Stimulated activated CD4-positive, alpha-beta T cell treated with anti-CD3 and anti-CD28 coated beads, Interleukin-12 subunit alpha, Interleukin-12 subunit beta, amount 100 ng/mL, for 4 hours (primary cell): ENCODE data around the gene RTL10.

Experiments
- DNase-seq: peaks from one replicate; pipeline ENCODE4 v3.0.0-alpha.2; 2020

RTL10 gene

DNA sequence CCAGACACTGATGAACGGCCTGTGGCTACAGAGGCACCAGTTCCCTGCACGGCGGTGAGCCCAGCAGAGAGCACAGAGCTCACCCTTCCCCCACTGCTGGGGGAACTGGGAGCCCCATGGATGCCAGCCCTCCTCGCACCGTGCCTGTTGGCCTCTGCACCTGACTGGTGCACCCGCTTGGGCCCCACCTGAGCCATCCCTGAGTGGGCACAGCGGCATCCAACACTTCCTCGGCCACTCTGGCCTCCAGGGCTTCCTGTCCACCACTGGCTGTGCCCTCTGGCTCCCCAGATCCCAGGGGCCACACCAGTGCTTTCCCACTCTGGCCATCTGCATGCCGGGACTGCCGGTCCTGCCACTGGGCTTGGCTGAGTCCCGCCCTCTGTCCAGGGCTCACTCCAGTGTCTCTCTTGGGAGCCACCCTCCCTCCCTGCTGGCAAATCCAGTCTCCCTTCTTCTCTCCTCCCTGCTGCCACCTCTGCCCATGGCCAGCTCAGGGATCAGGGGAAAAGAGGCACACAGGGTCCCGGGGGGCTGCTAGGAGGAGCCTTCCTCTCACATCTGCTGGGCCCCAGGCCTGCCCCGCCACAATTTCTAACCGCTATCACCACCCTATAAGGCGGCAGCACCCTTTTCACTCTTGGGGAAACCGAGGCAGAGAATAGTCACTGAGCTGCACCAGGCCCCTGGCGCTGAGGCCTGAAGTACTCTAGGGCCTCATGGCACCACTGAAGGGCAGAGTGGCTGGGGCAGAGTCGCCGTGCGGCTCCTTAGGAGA lies 33.0 kb downstream of the RTL10 start:
- no peak for DNase-seq

DNA sequence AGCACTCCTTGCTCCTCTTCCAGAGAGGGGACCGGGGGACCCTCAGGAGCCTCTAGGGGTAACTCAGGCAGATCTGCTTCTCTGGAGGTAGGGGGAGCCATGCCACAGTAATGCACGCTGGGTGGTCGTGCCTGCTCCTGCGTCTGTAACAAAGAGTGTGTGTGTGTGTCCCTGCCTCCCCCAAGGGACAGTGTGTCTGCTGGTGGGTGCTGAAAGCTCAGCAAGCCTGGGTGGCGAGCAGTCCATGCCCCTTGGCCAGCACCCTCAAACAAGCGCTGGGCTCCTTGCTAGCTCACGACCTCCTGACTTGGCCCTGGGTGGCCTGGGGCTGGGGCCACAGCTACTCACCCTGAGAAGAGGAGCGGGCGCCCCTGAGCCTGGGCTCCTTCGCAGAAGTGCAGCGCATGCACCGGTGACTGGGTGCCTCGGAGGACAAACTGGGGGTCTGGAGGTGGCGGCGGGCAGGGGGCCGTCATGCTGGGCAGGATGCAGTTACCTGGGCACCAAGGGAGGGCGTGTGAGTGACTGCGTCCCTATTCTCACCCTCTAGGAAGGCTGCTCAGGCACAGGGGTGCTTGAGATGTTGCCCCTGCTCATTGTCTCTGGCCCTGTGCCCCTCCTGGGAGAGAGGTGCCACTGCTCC lies 33.7 kb downstream of the RTL10 start:
- DNase-seq, result no peak

- no peak for DNase-seq
Observed at GRCh38 chr22:19819911-19820879, 34.5 kb downstream of the RTL10 start.

DNA sequence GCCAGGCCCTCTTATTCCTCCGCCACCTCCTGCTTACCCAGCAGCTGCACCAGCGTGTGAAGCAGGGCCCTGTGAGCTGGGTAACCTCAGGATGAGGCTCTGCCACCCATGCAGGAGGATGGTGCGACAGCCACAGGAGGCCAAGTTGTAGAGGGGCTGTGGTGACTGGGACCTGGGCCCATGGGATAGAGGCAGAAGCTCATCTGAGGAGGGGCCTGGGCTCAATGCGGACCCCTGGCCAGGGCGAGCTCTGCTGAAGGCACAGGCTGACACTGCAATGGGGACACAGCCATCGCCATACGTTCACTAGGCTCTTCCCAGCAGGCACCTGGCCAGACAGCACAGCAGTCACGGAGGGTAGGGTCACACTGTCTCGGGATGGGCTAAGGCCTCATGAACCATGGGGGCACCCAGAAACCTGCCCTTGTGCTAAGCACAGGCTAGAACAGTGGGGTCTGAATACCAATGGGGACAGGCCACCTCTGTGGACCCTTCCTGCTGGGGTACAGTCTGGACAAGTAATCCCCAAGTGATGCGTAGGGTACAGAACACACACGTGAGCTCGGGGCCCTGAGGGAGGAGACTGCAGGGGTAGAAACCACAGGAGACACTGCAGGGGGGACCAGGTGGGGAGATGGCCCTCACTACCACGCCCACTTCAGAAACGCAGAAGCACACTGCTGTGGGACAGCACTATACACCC lies 35.3 kb downstream of the RTL10 start:
- DNase-seq, result no peak

DNA sequence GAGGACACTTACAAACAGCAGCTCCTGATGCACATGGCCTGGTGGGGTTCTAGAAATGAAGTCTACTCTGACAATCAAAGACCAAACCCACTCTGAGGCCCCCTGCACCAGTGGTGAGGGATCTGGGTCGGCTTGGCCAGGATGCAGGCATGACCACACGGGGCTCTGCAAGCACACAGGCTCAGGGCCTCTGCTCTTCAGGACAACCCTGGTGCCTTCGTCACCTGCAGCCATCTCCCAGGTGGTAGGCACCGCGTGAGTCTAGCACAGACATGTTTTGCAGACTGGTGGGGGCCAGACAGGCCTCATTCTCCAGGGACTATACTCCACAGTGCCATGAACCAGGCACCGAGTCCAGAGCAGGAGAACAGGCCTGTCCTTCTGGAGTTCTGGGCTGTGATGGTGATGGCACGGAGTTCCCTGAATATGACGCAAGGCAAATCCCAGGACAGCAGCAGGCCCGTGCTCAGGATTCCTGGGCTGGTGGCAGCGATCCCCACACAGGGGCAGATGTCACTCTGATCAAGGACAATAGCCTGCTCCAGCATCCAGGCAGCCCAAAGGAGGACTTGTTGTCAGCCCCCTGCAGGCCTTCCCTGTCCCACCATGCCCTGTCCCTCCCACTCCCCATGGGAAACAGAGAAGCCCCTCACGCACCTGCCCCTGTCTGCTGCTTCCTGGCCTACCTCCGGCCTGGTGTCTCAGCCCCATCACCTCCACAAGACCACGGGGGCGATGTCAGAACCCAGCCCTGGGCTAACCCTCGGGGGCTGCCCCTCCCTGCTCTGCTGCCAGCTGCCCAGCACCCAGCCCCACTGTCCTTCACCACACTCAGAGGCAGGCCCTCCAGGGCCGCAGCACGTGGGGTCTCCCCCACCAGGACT lies 36.1 kb downstream of the RTL10 start:
- DNase-seq, result no peak

GRCh38 chr22:19816372-19817119 lies 38.1 kb downstream of the RTL10 start:
- no peak for DNase-seq

- no peak for DNase-seq
Observed at GRCh38 chr22:19815823-19816290, 38.8 kb downstream of the RTL10 start.

- DNase-seq, result no peak
Observed at GRCh38 chr22:19815093-19815822, 39.4 kb downstream of the RTL10 start.

GRCh38 chr22:19814428-19814827 lies 40.2 kb downstream of the RTL10 start:
- no peak for DNase-seq

- no peak for DNase-seq
Observed at GRCh38 chr22:19812910-19813309, 41.8 kb downstream of the RTL10 start.

DNA sequence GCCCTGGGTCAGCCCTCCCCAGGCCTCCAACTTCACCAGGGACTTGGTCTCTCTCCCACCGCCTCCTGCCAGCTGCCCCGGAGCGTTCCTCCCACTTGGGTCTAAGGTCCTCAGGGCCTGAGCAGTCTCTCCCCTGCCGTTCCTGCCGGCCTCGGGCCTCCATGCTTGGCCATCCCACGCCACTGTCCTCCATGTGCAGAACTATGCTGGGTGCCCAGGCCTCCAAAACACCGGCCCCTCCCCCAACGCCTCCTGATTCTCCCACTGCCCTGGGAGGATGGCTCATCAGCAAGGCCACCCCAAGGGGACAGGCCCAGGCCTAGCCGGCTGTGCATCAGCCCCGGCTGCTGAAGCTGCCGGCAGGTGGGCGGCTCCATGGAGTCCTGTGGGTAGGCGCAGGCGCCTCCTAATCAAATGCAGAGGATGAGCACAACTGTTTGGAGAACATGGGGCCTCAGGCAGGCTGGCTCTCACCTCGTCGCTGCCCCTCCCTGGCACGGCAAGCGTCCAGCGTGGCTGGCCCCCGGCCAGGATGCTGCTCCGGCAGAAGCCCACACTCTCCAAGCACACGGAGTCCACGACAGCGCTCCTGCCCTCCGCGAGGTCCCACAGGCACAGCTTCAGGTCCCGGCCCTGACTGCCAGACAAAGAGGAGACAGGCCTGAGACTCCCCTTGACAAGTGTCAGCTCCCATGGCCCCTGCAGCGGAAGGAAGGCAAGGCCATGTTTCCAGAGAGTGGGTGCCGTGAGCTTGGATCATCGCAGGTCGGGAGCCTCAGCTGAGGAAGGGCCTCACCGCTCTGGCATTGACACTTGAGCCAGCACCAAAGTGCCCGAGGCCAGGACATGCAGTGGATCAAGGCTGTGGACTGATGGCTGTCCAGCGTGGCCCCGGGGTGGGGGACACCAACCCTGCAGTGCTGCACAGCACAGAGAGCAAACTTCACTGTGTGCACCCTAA lies 42.6 kb downstream of the RTL10 start:
- DNase-seq, result no peak

- no peak for DNase-seq
Observed at GRCh38 chr22:19811211-19811621, 43.5 kb downstream of the RTL10 start.

GRCh38 chr22:19810381-19811201 lies 44.1 kb downstream of the RTL10 start:
- DNase-seq, result no peak

- DNase-seq, result no peak
Observed at GRCh38 chr22:19809741-19810140, 44.9 kb downstream of the RTL10 start.

- no peak for DNase-seq
Observed at GRCh38 chr22:19808873-19809478, 45.7 kb downstream of the RTL10 start.

- DNase-seq, result no peak
Observed at GRCh38 chr22:19807914-19808872, 46.5 kb downstream of the RTL10 start.
